GM19099 (cell line): Measurements from ENCODE around the gene TMEM165.

Experiments
- POLR2A ChIP-seq: IDR thresholded peaks from 3 replicates; pipeline ENCODE4 v1.6.1; 2011; ENCODE audit warnings: low read depth; ENCODE audit not compliant: insufficient read length; ENCODE audit errors: extremely low read depth

Gene TMEM165

GRCh38 chr4:55393461-55394320, 2.1 kb upstream of the TMEM165 start:
- TF ChIP-seq POLR2A = no peak

- TF ChIP-seq POLR2A = no peak
These were observed 584 bp upstream of the TMEM165 start for GRCh38 chr4:55395218-55395528.

- TF ChIP-seq POLR2A = no peak
These were observed 760 bp downstream of the TMEM165 start for GRCh38 chr4:55396308-55397125.

DNA sequence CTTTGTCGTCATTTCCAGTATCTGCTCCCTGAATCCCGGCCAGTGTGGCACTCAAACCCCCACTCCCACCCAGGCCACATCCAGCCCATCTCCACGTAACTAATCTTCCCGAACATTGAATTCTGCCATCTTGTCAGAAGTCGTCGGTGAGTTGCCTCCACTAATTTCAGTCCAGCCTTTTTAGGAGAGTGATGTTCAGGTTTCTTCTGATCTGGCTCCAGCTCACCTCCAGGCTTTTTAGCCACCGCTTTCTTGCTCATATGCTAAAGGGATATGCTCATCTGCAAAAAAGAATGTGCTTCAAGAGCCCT, 1.3 kb downstream of the TMEM165 start:
- no peak for TF ChIP-seq POLR2A

DNA sequence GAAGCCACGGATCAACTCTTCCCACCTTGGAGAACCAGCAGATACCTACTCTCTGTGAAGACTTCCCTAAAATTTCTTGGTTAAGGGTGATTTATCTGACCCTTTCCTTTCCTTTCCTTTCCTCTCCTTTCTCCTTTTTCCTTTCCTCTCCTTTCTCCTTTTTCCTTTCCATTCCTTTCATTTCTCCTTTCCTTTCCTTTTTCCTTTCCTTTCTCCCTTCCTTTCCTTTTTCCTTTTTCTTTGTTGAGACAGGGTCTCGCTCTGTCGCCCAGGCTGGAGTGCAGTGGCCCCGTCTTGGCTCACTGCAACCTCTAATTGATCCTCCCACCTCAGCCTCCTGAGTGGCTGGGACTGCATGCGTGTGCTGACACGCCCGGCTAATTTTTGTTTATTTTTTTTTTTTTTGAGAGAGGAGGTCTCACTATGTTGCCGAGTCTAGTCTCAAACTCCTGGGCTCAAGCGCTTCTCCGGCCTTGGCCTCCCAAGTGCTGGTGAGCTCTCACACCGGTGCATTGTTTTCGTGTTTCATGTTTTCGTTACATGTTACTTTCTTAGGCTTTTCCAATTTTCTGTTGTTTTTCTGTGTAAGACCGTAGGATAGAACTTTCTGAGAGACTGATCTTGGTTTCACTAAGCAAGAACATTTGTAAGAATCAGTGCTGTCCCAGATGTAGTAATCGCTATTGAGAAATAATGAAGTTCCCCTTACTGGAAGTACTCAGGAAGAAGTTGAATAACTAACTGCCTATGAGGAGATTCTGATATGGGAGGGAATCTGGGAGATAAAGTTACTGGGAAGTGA, 2.0 kb downstream of the TMEM165 start:
- no peak for TF ChIP-seq POLR2A

GRCh38 chr4:55398461-55398860, 2.7 kb downstream of the TMEM165 start:
- TF ChIP-seq POLR2A = no peak

DNA sequence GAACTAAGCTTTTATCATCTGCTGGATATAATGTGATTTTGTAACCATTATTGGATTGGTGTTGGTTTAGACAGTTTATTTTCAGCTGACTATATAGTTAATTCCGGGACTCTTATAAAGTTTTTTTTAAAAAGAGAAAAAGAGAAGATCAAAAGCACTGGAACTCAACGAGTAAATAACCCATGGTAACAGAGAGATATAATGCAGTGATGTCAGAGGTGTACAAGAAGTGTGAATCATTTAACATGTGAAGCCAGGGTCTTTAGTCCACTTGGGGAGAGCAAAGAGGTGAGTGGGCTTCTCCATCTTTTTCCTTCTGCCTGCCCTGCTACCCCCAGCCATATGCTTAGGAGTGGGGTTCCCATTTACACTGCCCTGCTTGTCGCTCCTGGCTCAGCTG, 3.2 kb downstream of the TMEM165 start:
- no peak for TF ChIP-seq POLR2A

DNA sequence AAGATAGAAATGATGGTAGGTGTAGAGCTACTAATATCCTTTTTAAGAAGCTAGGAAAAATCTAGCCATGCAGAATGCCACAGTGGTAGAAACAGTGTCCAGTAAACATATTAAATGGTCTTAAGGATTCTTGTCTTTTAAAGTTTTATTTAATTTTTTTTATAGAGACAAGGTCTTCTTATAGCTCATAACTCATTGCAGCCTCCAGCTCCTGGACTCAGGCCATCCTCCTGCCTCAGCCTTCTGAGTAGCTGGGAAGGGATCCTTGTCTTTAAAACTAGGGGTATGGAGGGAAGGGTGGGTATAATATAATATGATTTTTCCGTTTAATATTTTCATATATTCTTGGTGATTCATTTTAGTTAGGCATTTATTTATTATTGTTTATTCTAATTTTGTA, 3.8 kb downstream of the TMEM165 start:
- TF ChIP-seq POLR2A = no peak

- no peak for TF ChIP-seq POLR2A
These were observed 9.3 kb downstream of the TMEM165 start for GRCh38 chr4:55405073-55405472.

DNA sequence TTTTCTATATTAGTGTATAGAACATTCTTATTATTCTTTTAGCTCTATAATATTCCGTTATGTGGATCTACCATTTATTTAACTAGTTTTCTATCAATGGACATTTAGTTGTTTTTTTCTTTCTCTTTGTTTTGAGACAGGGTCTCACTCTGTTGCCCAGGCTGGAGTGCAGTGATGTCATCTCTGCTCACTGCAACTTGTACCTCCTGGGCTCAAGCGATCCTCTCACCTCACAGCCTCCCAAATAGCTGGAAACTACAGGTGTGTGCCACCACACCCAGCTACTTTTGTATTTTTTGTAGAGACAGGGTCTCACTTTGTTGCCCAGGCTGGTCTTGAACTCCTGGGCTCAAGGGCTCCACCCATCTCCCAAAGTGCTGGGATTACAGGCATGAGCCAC, 10.8 kb downstream of the TMEM165 start:
- no peak for TF ChIP-seq POLR2A

DNA sequence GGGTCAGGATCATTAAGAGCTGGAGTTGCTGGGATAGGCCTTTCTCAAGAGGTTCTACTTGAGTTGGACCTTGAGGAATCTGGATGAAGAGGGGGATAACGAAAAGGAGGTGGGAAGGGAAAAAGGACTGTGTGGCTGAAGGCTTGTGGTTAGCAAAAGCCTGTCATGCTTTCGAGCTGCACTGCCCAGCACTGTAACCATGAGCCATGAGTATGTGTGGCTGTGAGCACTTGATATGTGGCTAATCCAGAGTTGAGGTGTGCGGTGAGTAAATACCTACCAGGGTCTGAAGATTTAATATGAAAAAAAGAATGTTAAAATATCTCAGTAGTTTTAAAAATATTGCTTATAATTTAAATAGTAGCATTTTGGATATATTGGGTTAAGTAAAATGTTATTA, 11.4 kb downstream of the TMEM165 start:
- TF ChIP-seq POLR2A = no peak

DNA sequence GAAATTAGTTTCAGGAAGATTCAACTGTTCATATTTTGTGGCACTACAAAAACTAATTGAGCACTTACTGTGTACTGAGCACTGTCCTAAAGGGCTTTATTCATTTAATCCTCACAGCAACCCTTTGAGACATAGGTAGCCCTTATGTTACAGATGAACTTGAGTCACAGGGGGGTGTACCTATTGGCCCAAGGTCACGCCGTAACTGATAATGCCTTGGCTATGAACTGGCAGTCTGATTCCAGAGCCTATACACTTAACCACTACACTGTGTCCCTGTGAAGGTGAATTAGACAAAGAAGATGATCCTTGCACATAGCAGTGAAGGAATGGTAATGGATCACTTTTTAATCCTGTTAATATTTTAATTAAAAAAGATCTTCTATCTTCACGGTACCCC, 12.0 kb downstream of the TMEM165 start:
- TF ChIP-seq POLR2A = no peak

GRCh38 chr4:55409468-55410171, 13.9 kb downstream of the TMEM165 start:
- no peak for TF ChIP-seq POLR2A

DNA sequence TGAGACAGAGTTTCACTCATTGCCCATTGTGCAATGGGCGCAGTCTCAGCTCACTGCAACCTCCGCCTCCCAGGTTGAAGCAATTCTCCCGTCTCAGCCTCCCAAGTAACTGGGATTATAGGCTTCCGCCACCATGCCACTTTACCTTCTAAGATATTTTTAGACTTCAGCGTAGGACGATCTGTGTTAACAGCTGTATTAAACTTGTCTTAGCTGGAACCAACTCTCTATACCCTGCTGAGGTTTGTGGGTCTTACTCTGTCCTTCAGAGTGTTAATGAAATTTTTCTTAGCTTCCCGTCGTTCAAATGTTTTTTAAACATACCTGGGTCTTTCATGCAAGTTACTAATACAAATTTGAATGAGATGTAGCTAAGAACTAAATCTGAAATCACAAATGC, 14.7 kb downstream of the TMEM165 start:
- TF ChIP-seq POLR2A = no peak

- no peak for TF ChIP-seq POLR2A
These were observed 15.9 kb downstream of the TMEM165 start for GRCh38 chr4:55411621-55412020.

DNA sequence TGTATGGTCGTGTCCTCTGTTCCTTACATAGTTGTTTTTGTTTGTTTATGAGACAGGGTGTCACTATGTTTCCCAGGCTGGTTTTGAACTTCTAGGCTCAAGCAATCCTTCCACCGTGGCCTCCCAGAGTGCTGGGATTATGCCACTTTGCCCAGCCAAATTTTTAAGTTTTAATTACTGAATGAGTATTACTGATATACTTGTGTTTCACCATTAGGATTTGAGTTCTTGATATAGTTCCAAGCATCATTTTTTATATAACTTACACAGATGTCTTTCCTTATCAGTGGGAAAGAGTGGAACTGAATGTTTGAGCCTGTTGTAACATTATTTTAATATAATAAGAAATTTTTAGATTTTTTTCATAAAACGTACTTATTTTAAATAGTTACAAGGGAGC, 20.4 kb downstream of the TMEM165 start:
- TF ChIP-seq POLR2A = no peak

DNA sequence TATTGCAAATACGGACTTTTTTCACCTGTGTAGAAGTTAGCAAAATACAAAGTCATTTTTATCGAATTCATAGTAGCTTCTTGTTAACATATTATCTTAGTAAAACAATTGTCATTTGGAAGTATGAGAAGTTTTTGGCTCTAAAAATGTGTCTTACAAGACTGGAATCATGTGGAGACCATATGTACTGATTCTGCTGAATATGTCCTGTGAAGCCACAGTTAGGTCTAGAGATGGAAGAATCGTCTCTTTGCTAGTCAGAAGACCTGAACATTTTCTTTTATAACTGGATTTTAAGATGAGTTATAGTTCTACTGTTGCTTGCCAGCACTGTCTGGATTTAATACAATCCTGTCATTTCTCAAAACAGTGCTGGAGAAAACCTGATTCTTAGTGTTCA, 29.0 kb downstream of the TMEM165 start:
- TF ChIP-seq POLR2A = no peak
